ENCODE data around the gene MAP2K6.

DNA sequence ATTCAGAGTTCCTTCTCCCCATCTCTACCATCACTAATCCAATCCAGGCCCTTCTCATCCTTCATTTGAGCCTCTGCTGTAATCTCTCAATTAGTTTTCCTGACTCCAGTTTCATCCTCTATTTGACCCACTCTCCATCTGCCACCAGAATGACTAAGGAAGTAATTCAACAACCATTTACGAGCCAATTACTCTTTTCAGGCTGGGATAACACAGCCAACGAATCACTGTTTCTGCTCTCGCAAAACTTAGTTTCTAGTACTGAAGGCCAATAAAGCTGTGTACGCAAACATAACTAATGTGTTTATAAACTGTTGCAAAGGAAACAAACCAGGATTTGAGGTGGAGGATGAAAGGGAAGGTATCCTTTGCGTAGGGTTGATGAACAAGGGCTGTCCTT is 53.7 kb downstream of the MAP2K6 start:
- TF ChIP-seq SP1 (CRISPR knock-in tag; conservative IDR thresholded peaks at IDR 0.05), result no peak
- TF ChIP-seq CTCF (IDR thresholded peaks at IDR 0.05), result no peak
- no peak for TF ChIP-seq ZNF512 (CRISPR knock-in tag; IDR thresholded peaks at IDR 0.05; ENCODE audit: borderline replicate concordance)
- no peak for TF ChIP-seq ZNF138 (CRISPR knock-in tag; conservative IDR thresholded peaks at IDR 0.05)
- TF ChIP-seq, protein P1, sequence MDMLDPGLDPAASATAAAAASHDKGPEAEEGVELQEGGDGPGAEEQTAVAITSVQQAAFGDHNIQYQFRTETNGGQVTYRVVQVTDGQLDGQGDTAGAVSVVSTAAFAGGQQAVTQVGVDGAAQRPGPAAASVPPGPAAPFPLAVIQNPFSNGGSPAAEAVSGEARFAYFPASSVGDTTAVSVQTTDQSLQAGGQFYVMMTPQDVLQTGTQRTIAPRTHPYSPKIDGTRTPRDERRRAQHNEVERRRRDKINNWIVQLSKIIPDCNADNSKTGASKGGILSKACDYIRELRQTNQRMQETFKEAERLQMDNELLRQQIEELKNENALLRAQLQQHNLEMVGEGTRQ (CRISPR knock-in tag; IDR thresholded peaks at IDR 0.05), result no peak
- no peak for TF ChIP-seq SMAD3 (CRISPR knock-in tag; IDR thresholded peaks at IDR 0.05; ENCODE audit: borderline replicate concordance)
- no peak for TF ChIP-seq NR1H2 (CRISPR knock-in tag; IDR thresholded peaks at IDR 0.05)
- TF ChIP-seq, protein P2, sequence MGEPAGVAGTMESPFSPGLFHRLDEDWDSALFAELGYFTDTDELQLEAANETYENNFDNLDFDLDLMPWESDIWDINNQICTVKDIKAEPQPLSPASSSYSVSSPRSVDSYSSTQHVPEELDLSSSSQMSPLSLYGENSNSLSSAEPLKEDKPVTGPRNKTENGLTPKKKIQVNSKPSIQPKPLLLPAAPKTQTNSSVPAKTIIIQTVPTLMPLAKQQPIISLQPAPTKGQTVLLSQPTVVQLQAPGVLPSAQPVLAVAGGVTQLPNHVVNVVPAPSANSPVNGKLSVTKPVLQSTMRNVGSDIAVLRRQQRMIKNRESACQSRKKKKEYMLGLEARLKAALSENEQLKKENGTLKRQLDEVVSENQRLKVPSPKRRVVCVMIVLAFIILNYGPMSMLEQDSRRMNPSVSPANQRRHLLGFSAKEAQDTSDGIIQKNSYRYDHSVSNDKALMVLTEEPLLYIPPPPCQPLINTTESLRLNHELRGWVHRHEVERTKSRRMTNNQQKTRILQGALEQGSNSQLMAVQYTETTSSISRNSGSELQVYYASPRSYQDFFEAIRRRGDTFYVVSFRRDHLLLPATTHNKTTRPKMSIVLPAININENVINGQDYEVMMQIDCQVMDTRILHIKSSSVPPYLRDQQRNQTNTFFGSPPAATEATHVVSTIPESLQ (CRISPR knock-in tag; IDR thresholded peaks at IDR 0.05), result no peak
- TF ChIP-seq, protein P3, sequence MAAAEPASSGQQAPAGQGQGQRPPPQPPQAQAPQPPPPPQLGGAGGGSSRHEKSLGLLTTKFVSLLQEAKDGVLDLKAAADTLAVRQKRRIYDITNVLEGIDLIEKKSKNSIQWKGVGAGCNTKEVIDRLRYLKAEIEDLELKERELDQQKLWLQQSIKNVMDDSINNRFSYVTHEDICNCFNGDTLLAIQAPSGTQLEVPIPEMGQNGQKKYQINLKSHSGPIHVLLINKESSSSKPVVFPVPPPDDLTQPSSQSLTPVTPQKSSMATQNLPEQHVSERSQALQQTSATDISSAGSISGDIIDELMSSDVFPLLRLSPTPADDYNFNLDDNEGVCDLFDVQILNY (CRISPR knock-in tag; IDR thresholded peaks at IDR 0.05), result no peak
- TF ChIP-seq EMX1 (CRISPR knock-in tag; IDR thresholded peaks at IDR 0.05), result no peak
- no peak for TF ChIP-seq CREB1 (CRISPR knock-in tag; IDR thresholded peaks at IDR 0.05)
- no peak for TF ChIP-seq ZNF416 (CRISPR knock-in tag; IDR thresholded peaks at IDR 0.05)
- TF ChIP-seq ZNF219 (CRISPR knock-in tag; IDR thresholded peaks at IDR 0.05; ENCODE audit: borderline replicate concordance), result no peak
